Stomach (tissue), 9 donors: ENCODE data around the gene AP5S1. TPM values are rescaled to one million over a fixed set of nuclear protein-coding genes. Genes with fewer than 3 reads are reported as not detected.

ENCODE experiments used
- DNase-seq, 2 donors: peaks; one replicate each; pipeline versions ENCODE4 v3.0.0 to v3.0.0-alpha.2; 2013 to 2019
- H3K27ac ChIP-seq, 5 donors: fragments of 200-600 bp in 4 of 5; sonication (generic) in 4 of 5; one replicate each; pipeline ENCODE4 v1.5.1; 2013 to 2019; ENCODE audit warnings: mild to moderate bottlenecking in 1 of 5, moderate library complexity in 1 of 5
- H3K27me3 ChIP-seq, 3 donors: fragments of 200-600 bp; sonication (generic); one replicate each; pipeline ENCODE4 v1.5.1; 2017 to 2019; ENCODE audit warnings: mixed run types in 1 of 3
- H3K36me3 ChIP-seq, 4 donors: fragments of 200-600 bp; sonication (generic); 1 replicate in 3 of 4; 2 replicates in 1 of 4; pipeline ENCODE4 v1.5.1; 2016 to 2019
- H3K4me1 ChIP-seq, 4 donors: fragments of 200-600 bp; sonication (generic); one replicate each; pipeline ENCODE4 v1.5.1; 2016 to 2019
- H3K4me3 ChIP-seq, 4 donors: fragments of 200-600 bp; sonication (generic) in 3 of 4; one replicate each; pipeline ENCODE4 v1.5.1; 2016 to 2019; ENCODE audit warnings: mild to moderate bottlenecking in 1 of 4
- H3K9me3 ChIP-seq, 4 donors: fragments of 200-600 bp; sonication (generic); one replicate each; pipeline ENCODE4 v1.5.1; 2016 to 2019
- EP300 ChIP-seq: sonication (generic); formaldehyde crosslinking; IDR thresholded peaks from one replicate; pipeline ENCODE4 v1.6.1; 2017; ENCODE audit warnings: antibody characterized with exemption
- POLR2A ChIP-seq, 4 donors: fragments of 450-650 bp; IDR thresholded peaks; one replicate each; pipeline ENCODE4 v1.6.1; 2016; ENCODE audit warnings: antibody characterized with exemption in 4 of 4, control low read depth in 2 of 4, mild to moderate bottlenecking in 1 of 4, moderate library complexity in 1 of 4
- POLR2AphosphoS5 ChIP-seq, 3 donors: sonication (generic); formaldehyde crosslinking; IDR thresholded peaks; one replicate each; pipeline ENCODE4 v1.6.1; 2016; ENCODE audit warnings: antibody characterized with exemption in 3 of 3
- WGBS, 5 donors: extraction: QIAGEN DNeasy Blood & Tissue Kit in 3 of 5; methylation state at CpG; one replicate each; pipeline versions ENCODE4 v1.1.5 to v1.1.7; 2013 to 2018; 5-methylcytosine and 5-hydroxymethylcytosine counted together
- intact Hi-C: fragments of 100-400 bp; cut with DNase I; formaldehyde crosslinking; loops from one replicate; pipeline ENCODE4 v1.15.1; 2023; ENCODE audit warnings: low total_unique reads
- polyA plus RNA-seq, 3 donors: library from polyadenylated mRNA; stranded (reverse); fragments of 200-250 nt; gene quantifications; one replicate each; pipeline ENCODE4 v1.2.3, GENCODE V29; 2013
- total RNA-seq, 5 donors: library from RNA; depleted of rRNA; stranded (reverse); fragments of >200 nt; gene quantifications; one replicate each; pipeline versions ENCODE4 v1.1.0 to v1.2.3, GENCODE V29; 2014 to 2016
- TF ChIP-seq, protein P1 (sequence below), 7 experiments: fragments of 450-650 bp in 4 of 7; fragments of 200-600 bp in 3 of 7; sonication (generic) in 3 of 7; IDR thresholded peaks; one replicate each; pipeline ENCODE4 v1.5.1; 2016 to 2019; ENCODE audit warnings: antibody characterized with exemption in 7 of 7, control low read depth in 2 of 7, mild to moderate bottlenecking in 1 of 7
- donor health status: healthy with polysubstance abuse.
- donor health status: Bipolar disorder and iron deficiency.
- donor health status: healthy.

AP5S1 gene
- total and polyA plus RNA-seq, 8 donors = 1.8 to 14.8 (median 6.7) TPM

DNA sequence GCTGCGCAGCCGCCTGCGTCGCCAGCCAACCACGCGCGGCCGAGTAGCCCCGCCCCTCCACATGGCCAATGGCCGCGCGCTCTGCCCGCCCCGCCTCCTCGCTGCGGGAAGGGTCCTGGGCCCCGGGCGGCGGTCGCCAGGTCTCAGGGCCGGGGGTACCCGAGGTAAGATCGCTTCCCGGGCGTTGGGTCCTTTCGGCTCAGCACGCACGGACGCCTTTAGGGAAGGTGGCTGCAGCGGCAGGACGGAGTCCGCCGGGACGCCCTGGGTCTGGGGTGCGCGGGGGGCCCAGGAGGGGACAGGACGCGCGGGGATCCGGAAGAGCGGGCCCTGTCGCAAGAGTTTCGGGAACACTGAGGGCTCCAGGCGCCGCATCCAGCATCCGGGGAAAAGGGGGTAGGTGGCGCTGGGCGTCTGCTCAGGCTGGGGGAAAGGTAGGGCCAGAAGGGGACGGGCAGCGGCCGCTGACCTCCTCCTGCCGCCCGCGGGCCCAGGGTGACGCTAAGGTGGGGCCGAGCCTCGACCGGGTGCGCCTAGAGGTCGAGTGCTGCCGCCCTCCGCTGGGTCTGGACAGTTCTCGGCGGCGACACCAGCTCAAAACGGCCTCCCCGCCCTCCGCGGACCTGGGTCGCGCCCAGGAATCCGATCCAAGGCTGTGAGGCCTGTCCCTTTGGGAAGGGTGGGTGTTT, 26.5 kb downstream of the AP5S1 start, which contains the start of gene MAVS:
MAVS (plus strand) TSS at position 95 of the 689 bp plus-strand sequence. CDS start 7,791 bp downstream, outside the sequence.
- peak; percentile 92 to 97 for DNase-seq
- Histone ChIP-seq H3K27me3 (no peaks in the 10 kb centered on the region), H3K4me1 (peaks cover 10 to 45% (median 40%) of the 10 kb centered on the region in 4 donors), H3K27ac (peak within 1 kb of the TSS; percentile 94 to 95 (median 94)), H3K4me3 (peak within 1 kb of the TSS; percentile 78 to 94 (median 90)), H3K9me3 (no peaks in the 10 kb centered on the region), H3K36me3 (peaks cover 0 to 3% (median 0%) of the 10 kb centered on the region in 4 donors)
- intact Hi-C loops = no loop called here
- 0 to 1% (median 0%) methylated on average over 36 to 72 of the region's 72 CpGs for WGBS, 5 donors
- TF ChIP-seq, protein P1, sequence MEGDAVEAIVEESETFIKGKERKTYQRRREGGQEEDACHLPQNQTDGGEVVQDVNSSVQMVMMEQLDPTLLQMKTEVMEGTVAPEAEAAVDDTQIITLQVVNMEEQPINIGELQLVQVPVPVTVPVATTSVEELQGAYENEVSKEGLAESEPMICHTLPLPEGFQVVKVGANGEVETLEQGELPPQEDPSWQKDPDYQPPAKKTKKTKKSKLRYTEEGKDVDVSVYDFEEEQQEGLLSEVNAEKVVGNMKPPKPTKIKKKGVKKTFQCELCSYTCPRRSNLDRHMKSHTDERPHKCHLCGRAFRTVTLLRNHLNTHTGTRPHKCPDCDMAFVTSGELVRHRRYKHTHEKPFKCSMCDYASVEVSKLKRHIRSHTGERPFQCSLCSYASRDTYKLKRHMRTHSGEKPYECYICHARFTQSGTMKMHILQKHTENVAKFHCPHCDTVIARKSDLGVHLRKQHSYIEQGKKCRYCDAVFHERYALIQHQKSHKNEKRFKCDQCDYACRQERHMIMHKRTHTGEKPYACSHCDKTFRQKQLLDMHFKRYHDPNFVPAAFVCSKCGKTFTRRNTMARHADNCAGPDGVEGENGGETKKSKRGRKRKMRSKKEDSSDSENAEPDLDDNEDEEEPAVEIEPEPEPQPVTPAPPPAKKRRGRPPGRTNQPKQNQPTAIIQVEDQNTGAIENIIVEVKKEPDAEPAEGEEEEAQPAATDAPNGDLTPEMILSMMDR (IDR thresholded peaks at IDR 0.05) = no peak
- TF ChIP-seq EP300 (no peak), POLR2AphosphoS5 (IDR thresholded peaks at IDR 0.05) (peak; percentile 66 to 94 (median 83))

DNA sequence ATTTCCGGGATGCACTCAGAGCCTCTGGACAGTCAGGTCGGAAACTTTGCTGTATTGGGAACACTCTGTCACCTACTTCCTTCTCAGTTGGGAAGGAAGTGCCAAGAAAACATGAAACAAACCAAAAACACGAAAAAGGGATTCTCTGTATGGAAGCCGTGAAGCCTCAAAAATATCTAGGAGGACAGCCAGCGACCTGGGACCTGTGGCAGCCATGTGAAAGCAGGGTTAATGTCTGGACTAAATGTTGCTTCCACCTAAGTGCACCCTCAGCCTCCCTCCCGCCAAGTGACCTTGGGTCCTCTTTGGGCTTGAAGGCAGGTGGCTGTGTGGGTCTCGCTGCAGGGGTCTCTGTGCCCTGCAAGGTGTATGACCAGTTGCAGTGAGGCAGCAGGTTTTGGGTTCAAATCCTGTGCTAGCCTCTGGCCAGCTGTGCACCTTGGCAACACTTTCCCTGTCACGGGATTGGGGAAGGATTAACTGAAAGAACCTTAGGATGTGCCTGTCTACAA, 27.1 kb downstream of the AP5S1 start:
- intact Hi-C loops = no loop called here
- no peak for DNase-seq
- Histone ChIP-seq H3K4me3 (peak overlapping the region; percentile 78 to 94 (median 90)), H3K27ac (peak overlapping the region; percentile 94 to 95 (median 94)), H3K9me3 (no peaks in the 10 kb centered on the region), H3K27me3 (no peaks in the 10 kb centered on the region), H3K36me3 (peaks cover 0 to 3% (median 0%) of the 10 kb centered on the region in 4 donors), H3K4me1 (peaks cover 10 to 45% (median 37%) of the 10 kb centered on the region in 4 donors)
- 16 to 19% (median 17%) methylated on average over 7 to 8 of the region's 8 CpGs for WGBS, 5 donors
- TF ChIP-seq POLR2AphosphoS5 (IDR thresholded peaks at IDR 0.05) = no peak
- no peak for TF ChIP-seq POLR2A (IDR thresholded peaks at IDR 0.05)
- TF ChIP-seq, protein P1 (IDR thresholded peaks at IDR 0.05) = no peak
- no peak for TF ChIP-seq EP300

DNA sequence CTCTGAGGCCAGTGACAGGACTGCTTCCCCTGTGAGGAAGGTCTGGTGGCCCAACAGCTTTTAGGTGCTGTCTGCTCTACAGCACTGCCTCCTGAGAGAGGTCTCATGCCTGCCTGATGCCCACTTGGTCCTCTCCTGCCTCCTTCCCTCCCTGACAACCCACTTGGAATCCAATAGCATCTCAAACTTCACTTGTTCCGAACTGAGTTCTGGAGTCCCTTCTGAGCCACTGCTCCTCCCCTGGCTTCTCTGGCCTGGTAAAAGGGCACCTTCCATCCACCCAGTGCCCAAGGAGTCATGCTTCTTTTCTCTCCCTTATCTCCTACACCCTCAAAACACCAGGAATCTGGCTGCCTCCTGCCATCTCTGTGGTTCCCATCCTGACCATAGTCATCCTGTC, 28.2 kb downstream of the AP5S1 start:
- peaks cover 10 to 37% (median 30%) of the 10 kb centered on the region in 4 donors for H3K4me1 ChIP-seq
- peak overlapping the region in 1 of 4 donors; percentile 93 for H3K4me3 ChIP-seq
- intact Hi-C loops = no loop called here
- H3K36me3 ChIP-seq = peaks cover 0 to 3% (median 0%) of the 10 kb centered on the region in 4 donors
- H3K27me3 ChIP-seq = no peaks in the 10 kb centered on the region
- H3K27ac ChIP-seq = peak overlapping the region in 1 of 5 donors; percentile 31
- no peak for DNase-seq
- TF ChIP-seq POLR2A (IDR thresholded peaks at IDR 0.05) (no peak), EP300 (no peak), POLR2AphosphoS5 (IDR thresholded peaks at IDR 0.05) (no peak)
- TF ChIP-seq, protein P1 (IDR thresholded peaks at IDR 0.05) = no peak
- H3K9me3 ChIP-seq = no peaks in the 10 kb centered on the region
- 81 to 100% (median 88%) methylated on average over 1 of the region's 1 CpG for WGBS, 5 donors

DNA sequence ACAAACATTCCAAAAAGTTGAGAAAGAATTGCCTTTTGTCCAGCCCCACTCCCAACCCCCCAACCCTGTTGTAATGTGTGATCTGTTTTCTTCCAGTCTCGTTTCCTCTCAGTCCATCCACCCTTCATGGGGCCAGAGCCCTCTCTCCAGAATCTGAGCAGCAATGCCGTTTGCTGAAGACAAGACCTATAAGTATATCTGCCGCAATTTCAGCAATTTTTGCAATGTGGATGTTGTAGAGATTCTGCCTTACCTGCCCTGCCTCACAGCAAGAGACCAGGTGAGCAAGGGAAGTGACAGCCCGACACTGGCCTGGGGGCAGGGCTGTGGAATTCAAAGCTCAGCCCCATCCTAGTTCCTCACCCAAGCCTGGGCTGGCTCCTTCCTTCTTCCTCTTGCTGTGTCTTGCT, 34.1 kb downstream of the AP5S1 start:
- TF ChIP-seq EP300 (no peak), POLR2AphosphoS5 (IDR thresholded peaks at IDR 0.05) (no peak), POLR2A (IDR thresholded peaks at IDR 0.05) (no peak)
- TF ChIP-seq, protein P1 (IDR thresholded peaks at IDR 0.05) = no peak
- intact Hi-C loops = loop anchor here (5.0 to 10.0 kb wide), 2 partner anchors 72 to 100 kb away; partner anchors contain the start of gene SPEF1

More for the DNA sequence above, 34.1 kb downstream of the AP5S1 start:
- Histone ChIP-seq H3K27me3 (no peaks in the 10 kb centered on the region), H3K4me3 (no peak overlapping the region), H3K36me3 (peaks cover 34 to 54% (median 51%) of the 10 kb centered on the region in 4 donors), H3K4me1 (peaks cover 0 to 18% (median 9%) of the 10 kb centered on the region in 4 donors), H3K27ac (no peak overlapping the region), H3K9me3 (no peaks in the 10 kb centered on the region)
- 63 to 83% (median 75%) methylated on average over 4 of the region's 4 CpGs for WGBS, 5 donors
- no peak for DNase-seq
